ENCODE data around the gene C3orf62.

- TF ChIP-seq, protein P1, sequence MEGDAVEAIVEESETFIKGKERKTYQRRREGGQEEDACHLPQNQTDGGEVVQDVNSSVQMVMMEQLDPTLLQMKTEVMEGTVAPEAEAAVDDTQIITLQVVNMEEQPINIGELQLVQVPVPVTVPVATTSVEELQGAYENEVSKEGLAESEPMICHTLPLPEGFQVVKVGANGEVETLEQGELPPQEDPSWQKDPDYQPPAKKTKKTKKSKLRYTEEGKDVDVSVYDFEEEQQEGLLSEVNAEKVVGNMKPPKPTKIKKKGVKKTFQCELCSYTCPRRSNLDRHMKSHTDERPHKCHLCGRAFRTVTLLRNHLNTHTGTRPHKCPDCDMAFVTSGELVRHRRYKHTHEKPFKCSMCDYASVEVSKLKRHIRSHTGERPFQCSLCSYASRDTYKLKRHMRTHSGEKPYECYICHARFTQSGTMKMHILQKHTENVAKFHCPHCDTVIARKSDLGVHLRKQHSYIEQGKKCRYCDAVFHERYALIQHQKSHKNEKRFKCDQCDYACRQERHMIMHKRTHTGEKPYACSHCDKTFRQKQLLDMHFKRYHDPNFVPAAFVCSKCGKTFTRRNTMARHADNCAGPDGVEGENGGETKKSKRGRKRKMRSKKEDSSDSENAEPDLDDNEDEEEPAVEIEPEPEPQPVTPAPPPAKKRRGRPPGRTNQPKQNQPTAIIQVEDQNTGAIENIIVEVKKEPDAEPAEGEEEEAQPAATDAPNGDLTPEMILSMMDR (IDR thresholded peaks at IDR 0.05) = no peak
- TF ChIP-seq POLR2A (IDR thresholded peaks at IDR 0.05) = no peak
Observed at GRCh38 chr3:49283997-49284396, 7.0 kb upstream of the C3orf62 start.

All from ovary (tissue), 3 donors.